ENCODE data around the gene PHF19. TPM values are rescaled to one million over a fixed set of nuclear protein-coding genes. Genes with fewer than 3 reads are reported as not detected.

Gene PHF19
- total and polyA plus RNA-seq, 2 donors (not counting 3 experiments of a cell fraction or from before 2014, with no cell fraction given), result 102 to 153 TPM

GRCh38 chr9:120883608-120883996, 6.6 kb upstream of the PHF19 start:
- H3K4me3 ChIP-seq (replicated peaks in 1 of 3; ENCODE audit: insufficient read depth in 1 of 3, low read depth in 1 of 3, low read length in 3 of 3), result no peak overlapping the region
- FAIRE-seq (no peak), DNase-seq (ENCODE audit: low read depth, low spot score) (no peak)
- intact Hi-C loops (cut with micrococcal nuclease), result no loop called here
- no peak overlapping the region for H3K9ac ChIP-seq (replicated peaks; ENCODE audit: extremely low read depth, insufficient read depth, low read length)
- ChIA-PET POLR2A (interaction anchor here (1.0 kb wide), 1 partner anchor 15 kb away, joined by 3 read pairs; no protein-coding TSS in a partner anchor), CTCF (interaction anchor here (1.0 to 1.5 kb wide), 3 partner anchors 15 to 176 kb away, joined by 4 read pairs; no protein-coding TSS in a partner anchor)
- BruUV-seq (replicated peaks), result no TSS peak
- H4K20me1 ChIP-seq (replicated peaks; ENCODE audit: control insufficient read depth, extremely low read depth, insufficient read depth, low read length), result no peaks in the 10 kb centered on the region
- no peak overlapping the region for H2AFZ ChIP-seq (ENCODE audit: low read depth, low read length)
- dilution Hi-C loops (cut with MboI; ENCODE audit: extremely low pct_ligation_motif_present, low sequenced_read_pairs), result no loop called here
- H3K9me3 ChIP-seq (replicated peaks; ENCODE audit: control insufficient read depth, insufficient read depth, low read length), result no peaks in the 10 kb centered on the region
- H3K4me1 ChIP-seq (ENCODE audit: control insufficient read depth, extremely low read depth, insufficient read depth, low read length), result no peaks in the 10 kb centered on the region
- H3K36me3 ChIP-seq (ENCODE audit: control insufficient read depth in 2 of 2, extremely low read depth in 1 of 2, insufficient read depth in 2 of 2, low read length in 2 of 2), result no peaks in the 10 kb centered on the region
- H3K79me2 ChIP-seq (ENCODE audit: control insufficient read depth, insufficient read depth, low read length), result no peaks in the 10 kb centered on the region
- H3K4me2 ChIP-seq (ENCODE audit: insufficient read depth, low read length), result no peak overlapping the region
- H3K27me3 ChIP-seq (ENCODE audit: control insufficient read depth in 2 of 2, insufficient read depth in 2 of 2, low read length in 2 of 2), result no peaks in the 10 kb centered on the region
- TF ChIP-seq POLR2AphosphoS5 (IDR thresholded peaks at IDR 0.05; ENCODE audit: insufficient read depth, low read depth, low read length) (no peak), GATA2 (IDR thresholded peaks at IDR 0.05; ENCODE audit: insufficient read depth, insufficient read length, low read depth, low read length) (no peak), CTCF (IDR thresholded peaks at IDR 0.05; ENCODE audit: extremely low read depth in 1 of 2, insufficient read depth in 1 of 2, low read depth in 1 of 2, low read length in 2 of 2) (no peak), POLR2A (IDR thresholded peaks at IDR 0.05; ENCODE audit: low read depth, low read length) (no peak), FOS (IDR thresholded peaks at IDR 0.05; ENCODE audit: borderline replicate concordance, insufficient read depth, low read length) (no peak), MYC (IDR thresholded peaks at IDR 0.05; ENCODE audit: low read depth, low read length) (no peak), MAX (IDR thresholded peaks at IDR 0.05; ENCODE audit: insufficient read depth, insufficient read length) (no peak)
- H3K9me1 ChIP-seq (replicated peaks; ENCODE audit: control insufficient read depth, extremely low read depth, insufficient read depth, low read length), result no peaks in the 10 kb centered on the region
- H3K27ac ChIP-seq (ENCODE audit: insufficient read depth, low read depth, low read length), result no peak overlapping the region
